CD8-positive, alpha-beta memory T cell (primary cell): Measurements from ENCODE around the gene RAB24. TPM values are rescaled to one million over a fixed set of nuclear protein-coding genes. Genes with fewer than 3 reads are reported as not detected.
A peak's percentile ranks its signal among the peaks of the same experiment; 100 is the strongest.

Source experiments
- CTCF ChIA-PET: fragments of 350-600 bp; sonication (Branson Sonifier 250); formaldehyde crosslinking; loops from one replicate; lab custom pipeline; 2021; ENCODE audit warnings: antibody characterized with exemption; lab: Charles Lee
- POLR2A ChIA-PET: fragments of 350-600 bp; sonication (Branson Sonifier 250); formaldehyde crosslinking; loops from one replicate; lab custom pipeline; 2021; ENCODE audit warnings: antibody characterized with exemption; lab: Charles Lee
- DNase-seq, 5 donors: peaks; one replicate each; pipeline versions ENCODE4 v3.0.0 to v3.0.0-alpha.2; 2020 to 2022; ENCODE audit warnings: mixed read lengths in 1 of 5
- H3K27ac ChIP-seq: one replicate; pipeline ENCODE4 v1.7.0; 2013; ENCODE audit warnings: low read depth, mild to moderate bottlenecking, low read length, moderate library complexity
- H3K27me3 ChIP-seq: 2 replicates; pipeline ENCODE4 v1.7.0; 2013; ENCODE audit warnings: low read length, mild to moderate bottlenecking; ENCODE audit not compliant: insufficient read depth, poor library complexity, severe bottlenecking
- H3K36me3 ChIP-seq: 2 replicates; pipeline ENCODE4 v1.7.0; 2013; ENCODE audit warnings: mild to moderate bottlenecking, low read length, moderate library complexity; ENCODE audit not compliant: insufficient read depth
- H3K4me1 ChIP-seq: 2 replicates; pipeline ENCODE4 v1.7.0; 2013; ENCODE audit warnings: mild to moderate bottlenecking, low read length, moderate library complexity; ENCODE audit not compliant: insufficient read depth
- H3K4me3 ChIP-seq: 2 replicates; pipeline ENCODE4 v1.7.0; 2013; ENCODE audit warnings: mild to moderate bottlenecking, low read length
- H3K9me3 ChIP-seq: 2 replicates; pipeline ENCODE4 v1.7.0; 2013; ENCODE audit warnings: mild to moderate bottlenecking, low read length
- H3K27ac Mint-ChIP-seq, 8 donors: one replicate each; pipeline ENCODE4 v1.8.0; 2020 to 2021; ENCODE audit warnings: mixed read lengths in 8 of 8, mild to moderate bottlenecking in 6 of 8, inconsistent platforms in 3 of 8, moderate library complexity in 3 of 8
- H3K27me3 Mint-ChIP-seq, 2 donors: one replicate each; pipeline ENCODE4 v1.8.0; 2020 to 2021; ENCODE audit warnings: mixed read lengths in 2 of 2, mild to moderate bottlenecking in 1 of 2, moderate library complexity in 1 of 2
- H3K36me3 Mint-ChIP-seq, 3 donors: one replicate each; pipeline ENCODE4 v1.8.0; 2020 to 2021; ENCODE audit warnings: mixed read lengths in 3 of 3, inconsistent platforms in 1 of 3, mild to moderate bottlenecking in 1 of 3
- H3K4me1 Mint-ChIP-seq, 3 donors: one replicate each; pipeline ENCODE4 v1.8.0; 2020 to 2021; ENCODE audit warnings: mixed read lengths in 3 of 3, inconsistent platforms in 1 of 3, mild to moderate bottlenecking in 1 of 3
- H3K4me3 Mint-ChIP-seq, 7 donors: one replicate each; pipeline ENCODE4 v1.8.0; 2020 to 2021; ENCODE audit warnings: mixed read lengths in 7 of 7, mild to moderate bottlenecking in 6 of 7, moderate library complexity in 4 of 7, inconsistent platforms in 2 of 7
- H3K9me3 Mint-ChIP-seq, 5 donors: one replicate each; pipeline ENCODE4 v1.8.0; 2020 to 2022; ENCODE audit warnings: mixed read lengths in 5 of 5, mild to moderate bottlenecking in 3 of 5, moderate library complexity in 2 of 5, inconsistent platforms in 1 of 5
- polyA plus RNA-seq: library from polyadenylated mRNA; unstranded; fragments of 300-500 nt; fragmentation: Illumina TruSeq; gene quantifications from one replicate; pipeline ENCODE4 v1.2.3, GENCODE V29; 2021
- total RNA-seq, 2 experiments: library from RNA; stranded (reverse); gene quantifications; one replicate each; pipeline ENCODE4 v1.2.3, GENCODE V29; 2021

Gene RAB24
- total and polyA plus RNA-seq, 3 experiments from 2014 or later: 22.9 to 28.3 (median 26.1) TPM

- H3K27me3 Mint-ChIP-seq: no peaks in the 10 kb centered on the region
- no peak for DNase-seq
- peak overlapping the region in 1 of 7 donors; percentile 18 for H3K4me3 Mint-ChIP-seq
Measured at GRCh38 chr5:177336603-177337494, 33.3 kb upstream of the RAB24 start.

GRCh38 chr5:177336112-177336511 lies 32.6 kb upstream of the RAB24 start:
- H3K36me3 Mint-ChIP-seq: peaks cover 14 to 83% (median 24%) of the 10 kb centered on the region in 3 donors
- no peak overlapping the region for H3K4me3 Mint-ChIP-seq
- H3K4me1 Mint-ChIP-seq: peaks cover 17 to 25% (median 22%) of the 10 kb centered on the region in 3 donors
- Histone ChIP-seq H3K27ac (no peak overlapping the region), H3K4me3 (no peak overlapping the region), H3K36me3 (peaks cover 77% of the 10 kb centered on the region), H3K27me3 (no peaks in the 10 kb centered on the region), H3K9me3 (no peaks in the 10 kb centered on the region), H3K4me1 (peaks cover 12% of the 10 kb centered on the region)
- no peak for DNase-seq
- ChIA-PET CTCF (no interaction called here), POLR2A (no interaction called here)
- H3K9me3 Mint-ChIP-seq: no peaks in the 10 kb centered on the region
- H3K27ac Mint-ChIP-seq: peak overlapping the region in 1 of 8 donors; percentile 61
- H3K27me3 Mint-ChIP-seq: no peaks in the 10 kb centered on the region

More at GRCh38 chr5:177336603-177337494, 33.3 kb upstream of the RAB24 start:
- POLR2A ChIA-PET: no interaction called here
- Histone ChIP-seq H3K27ac (no peak overlapping the region), H3K4me1 (peaks cover 12% of the 10 kb centered on the region), H3K9me3 (no peaks in the 10 kb centered on the region), H3K36me3 (peaks cover 70% of the 10 kb centered on the region), H3K27me3 (no peaks in the 10 kb centered on the region), H3K4me3 (no peak overlapping the region)
- peaks cover 14 to 83% (median 31%) of the 10 kb centered on the region in 3 donors for H3K36me3 Mint-ChIP-seq
- CTCF ChIA-PET: no interaction called here
- peaks cover 19 to 22% (median 21%) of the 10 kb centered on the region in 3 donors for H3K4me1 Mint-ChIP-seq
- H3K9me3 Mint-ChIP-seq: no peaks in the 10 kb centered on the region
- no peak overlapping the region for H3K27ac Mint-ChIP-seq

- H3K27ac Mint-ChIP-seq: peak overlapping the region in 1 of 8 donors; percentile 50
- H3K4me1 Mint-ChIP-seq: peaks cover 17 to 26% (median 22%) of the 10 kb centered on the region in 3 donors
- H3K9me3 ChIP-seq: no peaks in the 10 kb centered on the region
- H3K4me1 ChIP-seq: peaks cover 12% of the 10 kb centered on the region
- POLR2A ChIA-PET: no interaction called here
- H3K4me3 Mint-ChIP-seq: peak overlapping the region in 1 of 7 donors; percentile 48
- no peaks in the 10 kb centered on the region for H3K27me3 Mint-ChIP-seq
- H3K27ac ChIP-seq: no peak overlapping the region
- H3K9me3 Mint-ChIP-seq: no peaks in the 10 kb centered on the region
- CTCF ChIA-PET: interaction anchor here (1.3 kb wide), 1 partner anchor 222 kb away, joined by 3 read pairs; no protein-coding TSS in a partner anchor
- H3K4me3 ChIP-seq: no peak overlapping the region
- peaks cover 14 to 87% (median 25%) of the 10 kb centered on the region in 3 donors for H3K36me3 Mint-ChIP-seq
- H3K36me3 ChIP-seq: peaks cover 77% of the 10 kb centered on the region
- DNase-seq: no peak
- no peaks in the 10 kb centered on the region for H3K27me3 ChIP-seq
Measured at GRCh38 chr5:177335701-177336065, 32.2 kb upstream of the RAB24 start.

GRCh38 chr5:177334781-177335700 lies 31.5 kb upstream of the RAB24 start:
- H3K27me3 Mint-ChIP-seq: no peaks in the 10 kb centered on the region
- no peak overlapping the region for H3K4me3 Mint-ChIP-seq
- DNase-seq: no peak
- no peaks in the 10 kb centered on the region for H3K9me3 ChIP-seq
- no peaks in the 10 kb centered on the region for H3K27me3 ChIP-seq
- peaks cover 12% of the 10 kb centered on the region for H3K4me1 ChIP-seq
- CTCF ChIA-PET: interaction anchor here (1.3 to 2.5 kb wide), 2 partner anchors 69 to 221 kb away, joined by 3 to 7 read pairs; no protein-coding TSS in a partner anchor
- peaks cover 13 to 92% (median 30%) of the 10 kb centered on the region in 3 donors for H3K36me3 Mint-ChIP-seq
- no peak overlapping the region for H3K27ac ChIP-seq
- POLR2A ChIA-PET: no interaction called here
- no peaks in the 10 kb centered on the region for H3K9me3 Mint-ChIP-seq
- peaks cover 77% of the 10 kb centered on the region for H3K36me3 ChIP-seq
- H3K27ac Mint-ChIP-seq: peak overlapping the region in 1 of 8 donors; percentile 47
- H3K4me3 ChIP-seq: no peak overlapping the region
- peaks cover 14 to 29% (median 20%) of the 10 kb centered on the region in 3 donors for H3K4me1 Mint-ChIP-seq

GRCh38 chr5:177334155-177334551 lies 30.6 kb upstream of the RAB24 start:
- DNase-seq: no peak
- peaks cover 5 to 21% (median 11%) of the 10 kb centered on the region in 3 donors for H3K4me1 Mint-ChIP-seq
- H3K27ac Mint-ChIP-seq: peak overlapping the region in 1 of 8 donors; percentile 21
- peaks cover 72% of the 10 kb centered on the region for H3K36me3 ChIP-seq
- no peaks in the 10 kb centered on the region for H3K9me3 ChIP-seq
- H3K27me3 Mint-ChIP-seq: no peaks in the 10 kb centered on the region
- H3K27ac ChIP-seq: no peak overlapping the region
- CTCF ChIA-PET: interaction anchor here (1.2 to 2.5 kb wide), 3 partner anchors 13 to 70 kb away, joined by 3 to 7 read pairs (median 6); no protein-coding TSS in a partner anchor
- peaks cover 4 to 91% (median 25%) of the 10 kb centered on the region in 3 donors for H3K36me3 Mint-ChIP-seq
- H3K9me3 Mint-ChIP-seq: no peaks in the 10 kb centered on the region
- peaks cover 5% of the 10 kb centered on the region for H3K4me1 ChIP-seq
- POLR2A ChIA-PET: no interaction called here
- no peaks in the 10 kb centered on the region for H3K27me3 ChIP-seq
- no peak overlapping the region for H3K4me3 ChIP-seq
- H3K4me3 Mint-ChIP-seq: no peak overlapping the region

- no peak for DNase-seq
- no peaks in the 10 kb centered on the region for H3K9me3 Mint-ChIP-seq
- ChIA-PET CTCF (interaction anchor here (1.2 to 2.5 kb wide), 3 partner anchors 13 to 70 kb away, joined by 3 to 7 read pairs (median 6); no protein-coding TSS in a partner anchor), POLR2A (no interaction called here)
- H3K27me3 Mint-ChIP-seq: no peaks in the 10 kb centered on the region
- H3K36me3 Mint-ChIP-seq: peaks cover 4 to 88% (median 25%) of the 10 kb centered on the region in 3 donors
- no peak overlapping the region for H3K27ac ChIP-seq
- H3K9me3 ChIP-seq: no peaks in the 10 kb centered on the region
- no peak overlapping the region for H3K4me3 ChIP-seq
- no peaks in the 10 kb centered on the region for H3K27me3 ChIP-seq
- H3K36me3 ChIP-seq: peaks cover 67% of the 10 kb centered on the region
- peaks cover 6 to 20% (median 6%) of the 10 kb centered on the region in 3 donors for H3K4me1 Mint-ChIP-seq
- H3K27ac Mint-ChIP-seq: peak overlapping the region in 2 of 8 donors; percentile 50 to 54
- peaks cover 1% of the 10 kb centered on the region for H3K4me1 ChIP-seq
- no peak overlapping the region for H3K4me3 Mint-ChIP-seq
Measured at GRCh38 chr5:177333420-177334154, 30.1 kb upstream of the RAB24 start.

- H3K4me3 Mint-ChIP-seq: no peak overlapping the region
- no peaks in the 10 kb centered on the region for H3K27me3 ChIP-seq
- no peaks in the 10 kb centered on the region for H3K27me3 Mint-ChIP-seq
- peaks cover 6 to 20% (median 11%) of the 10 kb centered on the region in 3 donors for H3K4me1 Mint-ChIP-seq
- H3K9me3 ChIP-seq: no peaks in the 10 kb centered on the region
- peaks cover 7% of the 10 kb centered on the region for H3K4me1 ChIP-seq
- H3K36me3 ChIP-seq: peaks cover 60% of the 10 kb centered on the region
- H3K9me3 Mint-ChIP-seq: no peaks in the 10 kb centered on the region
- H3K4me3 ChIP-seq: no peak overlapping the region
- peaks cover 4 to 83% (median 25%) of the 10 kb centered on the region in 3 donors for H3K36me3 Mint-ChIP-seq
- no peak overlapping the region for H3K27ac ChIP-seq
- ChIA-PET CTCF (interaction anchor here (1.2 to 2.5 kb wide), 3 partner anchors 12 to 71 kb away, joined by 3 to 7 read pairs (median 6); no protein-coding TSS in a partner anchor), POLR2A (no interaction called here)
- DNase-seq: no peak
- H3K27ac Mint-ChIP-seq: peak overlapping the region in 4 of 8 donors; percentile 51 to 78 (median 61)
Measured at GRCh38 chr5:177332896-177333260, 29.4 kb upstream of the RAB24 start.
